HG03521 (cell line): ENCODE results near the gene SLC9A9.

Source experiments
- ATAC-seq: cut with Tn5 transposase; IDR thresholded peaks from one replicate; pipeline ENCODE4 v1.9.1; 2021; ENCODE audit warnings: mild to moderate bottlenecking, moderate library complexity; ENCODE audit not compliant: unreplicated experiment

SLC9A9 gene

GRCh38 chr3:143763564-143764162 is 84.6 kb downstream of the SLC9A9 start:
- ATAC-seq, result no peak

DNA sequence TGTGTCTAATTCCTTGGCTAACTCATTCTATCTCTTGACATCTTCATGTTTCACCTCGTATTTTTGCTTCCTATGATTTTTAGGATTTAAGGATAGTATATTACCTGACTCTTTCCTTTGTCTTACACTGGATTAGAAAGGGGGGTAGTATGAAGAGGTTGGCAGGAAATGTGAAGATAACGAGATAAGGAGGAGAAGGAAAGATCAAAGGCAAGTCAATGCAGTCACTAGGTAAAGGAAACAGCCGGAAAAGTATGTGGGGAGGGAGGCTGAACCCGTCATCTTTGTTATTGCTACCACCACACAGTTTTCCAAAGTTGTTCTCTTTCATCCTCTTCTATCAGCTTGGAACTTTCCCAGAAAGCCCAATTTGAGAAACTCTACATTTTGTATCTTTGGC is 90.6 kb downstream of the SLC9A9 start:
- no peak for ATAC-seq

DNA sequence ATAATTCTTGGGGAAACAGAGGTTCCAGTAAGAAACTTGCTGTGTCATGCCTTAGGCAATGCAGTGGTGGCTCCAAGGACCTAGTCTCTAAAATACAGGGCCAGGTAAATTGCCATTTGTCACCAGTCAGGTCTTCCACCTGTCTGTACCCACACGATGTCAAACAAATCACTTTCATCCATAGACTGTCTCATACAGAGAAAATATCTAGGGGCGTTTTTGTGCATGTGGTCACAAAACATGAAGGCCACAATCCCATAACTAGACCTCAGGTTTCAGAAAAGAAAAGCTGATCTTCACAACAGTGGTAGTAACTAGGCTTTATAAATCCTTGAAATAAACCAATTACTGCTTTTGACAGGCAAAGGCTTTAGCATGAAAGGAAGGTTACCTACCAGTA is 92.3 kb downstream of the SLC9A9 start:
- ATAC-seq, result no peak

DNA sequence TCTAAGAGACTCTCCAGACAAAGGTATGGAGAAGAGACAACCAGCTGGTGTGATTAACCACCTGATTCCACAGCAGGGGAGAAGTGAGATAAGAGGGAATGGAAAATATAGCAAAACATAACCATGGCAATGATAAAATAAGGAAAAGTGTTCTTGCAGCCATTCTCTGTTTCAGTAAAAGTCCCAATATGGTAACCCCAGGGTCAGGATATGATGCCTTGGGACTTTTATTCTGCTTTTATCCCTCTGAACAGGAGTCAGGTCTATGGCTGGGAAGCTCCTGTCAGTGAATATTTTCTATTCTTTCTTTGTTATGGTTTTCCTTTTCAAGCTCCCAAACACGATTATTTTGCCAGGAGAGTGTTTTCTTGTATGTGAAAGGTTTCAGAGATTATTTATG is 94.2 kb downstream of the SLC9A9 start:
- ATAC-seq, result no peak

DNA sequence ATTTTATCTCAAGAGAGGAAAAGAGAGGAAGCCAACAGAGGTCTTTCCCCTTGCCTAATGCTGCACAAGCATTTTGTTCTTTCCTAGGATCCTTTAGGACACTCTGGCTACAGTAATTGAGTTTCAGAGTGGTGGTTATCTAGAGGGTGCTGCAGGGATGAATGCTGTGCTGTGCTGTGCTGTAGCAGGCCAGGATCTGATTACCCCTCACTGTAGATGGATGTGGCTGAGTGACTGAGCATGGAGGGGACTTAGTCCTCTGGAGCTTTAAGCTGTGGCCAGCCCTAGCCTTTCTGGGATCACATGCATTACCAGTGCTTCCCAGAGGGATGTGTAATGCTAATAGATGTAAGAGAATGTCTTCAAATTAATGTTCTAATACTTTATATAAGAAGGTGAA is 94.8 kb downstream of the SLC9A9 start:
- ATAC-seq, result no peak

- ATAC-seq, result no peak
Measured at GRCh38 chr3:143753006-143753405, 95.3 kb downstream of the SLC9A9 start.

- peak; percentile 63 for ATAC-seq
Measured at GRCh38 chr3:143751643-143752178, 96.6 kb downstream of the SLC9A9 start.

- no peak for ATAC-seq
Measured at GRCh38 chr3:143750841-143751240, 97.4 kb downstream of the SLC9A9 start.

GRCh38 chr3:143749926-143750325 is 98.3 kb downstream of the SLC9A9 start:
- no peak for ATAC-seq

DNA sequence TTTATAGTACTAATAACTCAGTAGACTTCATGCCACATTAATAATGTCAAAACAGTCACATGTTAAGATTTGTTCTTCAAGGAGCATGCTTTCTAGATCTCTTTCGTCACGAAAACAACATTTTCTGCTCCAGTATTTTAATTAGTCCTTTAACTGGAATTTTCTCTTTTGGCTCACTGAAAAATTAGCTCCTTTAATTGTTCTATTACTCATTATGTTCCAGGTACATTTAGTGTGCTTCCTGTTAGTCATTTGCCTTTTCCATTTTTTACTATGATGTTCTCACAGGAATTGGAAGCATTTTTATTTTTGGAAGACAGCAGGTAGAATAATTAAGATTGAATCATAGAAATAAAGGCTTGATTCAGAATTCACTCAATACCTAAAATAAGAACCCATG is 111.2 kb downstream of the SLC9A9 start:
- no peak for ATAC-seq

GRCh38 chr3:143736205-143736997 is 111.9 kb downstream of the SLC9A9 start:
- ATAC-seq, result no peak

DNA sequence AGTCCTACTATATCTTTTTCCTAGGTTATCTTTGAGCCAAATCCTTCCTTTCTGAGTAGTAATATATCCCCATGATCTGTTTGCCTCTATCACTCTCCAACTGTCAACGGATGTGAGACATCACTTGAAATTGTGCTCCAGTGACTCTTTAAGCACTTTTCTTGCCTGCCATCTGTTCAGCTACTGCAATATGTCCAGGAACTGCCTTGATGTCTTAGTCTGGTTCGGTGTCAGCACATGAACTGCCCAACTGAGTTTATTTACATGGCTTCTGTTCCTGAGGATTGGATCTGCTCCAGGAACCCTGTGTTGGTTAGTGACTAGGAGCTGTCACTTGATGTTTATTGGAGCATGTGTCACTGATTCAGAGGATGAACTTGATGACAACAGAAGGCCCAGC is 116.5 kb downstream of the SLC9A9 start:
- ATAC-seq, result no peak

DNA sequence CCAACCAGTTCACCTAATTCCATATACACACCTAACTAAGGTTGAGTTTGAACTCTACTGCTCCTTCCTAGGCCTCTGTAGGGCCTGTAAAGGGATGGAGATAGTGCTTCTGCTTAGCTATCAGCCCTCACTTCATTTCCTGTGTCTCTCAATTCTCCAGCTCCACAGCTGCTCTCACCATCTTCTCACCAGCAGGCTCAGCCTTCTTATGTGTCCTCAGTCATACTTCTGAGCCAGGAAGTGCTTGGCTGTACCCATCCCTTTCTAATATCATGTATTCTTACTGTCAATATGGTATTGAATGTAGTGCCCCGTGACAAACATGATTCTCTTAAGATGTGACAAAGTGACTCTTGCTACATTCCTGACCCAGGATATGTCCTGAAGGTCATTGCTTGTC is 116.9 kb downstream of the SLC9A9 start:
- ATAC-seq, result no peak

DNA sequence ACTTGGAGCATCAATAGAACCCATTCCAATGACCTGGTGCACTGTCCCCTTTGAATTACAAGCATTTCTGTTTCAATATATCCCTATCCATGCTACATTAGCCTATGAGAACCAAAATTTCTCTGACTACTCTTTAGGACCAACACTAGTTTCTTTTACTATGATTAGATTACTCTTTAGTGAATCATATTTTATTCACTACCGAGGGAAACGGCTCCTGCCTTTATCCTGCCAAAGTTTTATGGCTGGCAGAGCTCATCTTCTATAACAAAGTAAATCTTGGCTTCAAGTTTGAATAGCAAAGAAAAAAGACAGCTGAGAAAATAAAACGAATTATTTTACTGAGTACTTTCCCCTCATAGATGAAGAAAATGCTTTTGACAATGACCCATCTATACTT is 120.9 kb downstream of the SLC9A9 start:
- ATAC-seq, result no peak

DNA sequence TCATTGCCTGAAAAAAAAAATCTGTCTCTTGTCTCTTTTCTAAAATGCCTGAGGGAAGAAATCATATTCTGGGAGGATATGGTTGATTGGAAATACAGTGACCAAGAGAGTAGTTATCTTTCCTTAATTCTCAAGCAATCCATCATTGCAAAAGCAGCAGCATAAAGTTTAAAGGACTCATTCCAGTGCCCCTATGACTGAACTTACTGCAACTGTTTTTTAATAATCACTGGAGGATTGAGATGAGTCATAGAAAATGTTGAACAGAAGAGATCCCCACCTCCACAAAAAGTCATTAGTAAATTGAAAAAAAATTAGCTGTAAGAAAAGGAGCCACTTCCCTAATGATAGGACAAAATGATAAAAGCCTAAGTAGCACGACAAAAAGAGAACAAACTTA is 121.5 kb downstream of the SLC9A9 start:
- no peak for ATAC-seq

DNA sequence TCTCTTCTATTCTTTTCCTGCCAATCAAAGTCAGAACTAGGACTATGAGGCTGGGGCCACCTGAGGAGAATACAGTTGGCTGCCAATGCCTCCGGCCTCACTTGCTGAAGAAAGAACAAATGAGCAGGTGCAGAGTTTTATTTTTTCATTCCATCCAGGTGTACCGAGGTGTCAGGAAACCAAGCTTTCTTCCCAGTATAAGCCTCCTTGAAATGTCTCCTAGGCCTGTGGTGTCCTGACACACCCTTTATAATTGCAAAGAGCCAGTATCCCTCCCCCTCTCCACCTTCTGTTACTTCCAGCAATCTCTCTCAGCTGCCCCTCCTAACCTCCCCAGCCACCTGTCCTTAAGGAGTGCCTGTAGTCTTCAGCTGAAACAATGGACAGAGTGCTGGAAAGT is 127.9 kb downstream of the SLC9A9 start:
- ATAC-seq, result no peak

DNA sequence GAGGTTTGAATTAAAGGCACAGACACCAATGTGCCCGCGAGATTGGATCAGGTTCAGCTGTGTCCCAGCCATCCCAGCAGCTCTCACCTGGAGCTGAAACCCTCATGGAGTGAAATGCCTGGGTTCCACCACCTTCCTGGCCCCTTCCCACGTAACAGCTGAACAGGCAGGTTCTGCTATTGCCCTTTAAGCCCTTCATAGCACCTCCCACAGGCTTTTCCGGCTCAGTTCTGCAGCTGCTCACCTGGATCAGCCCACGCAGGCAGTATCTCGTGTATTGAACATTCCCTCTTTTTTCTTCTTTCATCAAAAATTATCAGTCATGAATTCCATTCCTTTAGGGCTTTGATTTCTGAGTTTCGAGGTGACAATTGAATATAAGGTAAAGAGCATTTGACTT is 129.8 kb downstream of the SLC9A9 start:
- no peak for ATAC-seq

- ATAC-seq, result no peak
Measured at GRCh38 chr3:143716731-143717130, 131.5 kb downstream of the SLC9A9 start.

DNA sequence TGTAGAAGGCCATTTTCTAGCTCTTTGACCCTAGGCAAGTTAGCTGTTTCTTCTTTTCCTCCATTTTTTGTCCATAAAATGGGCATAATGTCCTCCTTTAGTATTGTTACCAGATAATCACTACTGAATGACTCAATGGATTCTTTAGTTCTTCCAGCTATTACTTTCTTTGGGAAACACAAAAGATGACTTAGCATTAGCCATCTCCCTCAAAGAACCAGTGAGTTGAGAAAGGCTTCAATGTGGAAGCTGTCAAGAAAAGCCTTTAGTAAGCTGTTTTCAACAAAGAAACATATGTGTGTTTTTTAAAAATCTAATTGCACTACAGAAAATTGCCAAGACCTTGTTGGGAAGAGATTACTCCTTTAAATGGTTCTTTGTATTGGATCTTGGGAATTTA is 135.7 kb downstream of the SLC9A9 start:
- ATAC-seq, result no peak

- no peak for ATAC-seq
Measured at GRCh38 chr3:143707848-143708247, 140.4 kb downstream of the SLC9A9 start.

DNA sequence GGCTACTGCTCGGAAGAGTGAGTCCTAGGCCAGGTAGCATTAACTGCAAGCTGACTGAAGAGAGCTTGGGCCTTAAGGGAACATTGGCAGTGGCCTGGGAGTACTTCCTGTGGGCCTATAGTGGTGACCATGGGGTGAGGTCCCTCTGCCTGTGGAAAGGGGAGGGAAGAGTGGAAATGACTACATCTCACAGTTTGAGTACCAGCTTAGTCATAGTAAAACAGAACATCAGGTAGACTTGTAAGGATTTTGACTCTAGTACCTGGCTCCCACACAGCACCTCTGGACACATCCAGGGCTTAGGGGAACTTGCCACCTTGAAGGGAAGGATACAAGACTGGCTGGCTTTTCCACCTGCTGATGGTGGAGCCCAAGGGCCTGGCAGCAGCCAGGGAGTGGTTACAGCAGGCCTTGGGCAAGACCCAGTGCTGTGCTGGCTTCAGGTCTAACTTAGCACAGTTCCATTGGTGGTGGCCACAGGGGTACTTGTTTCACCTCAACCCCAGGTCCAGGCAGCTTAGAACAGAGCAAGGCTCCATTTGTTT is 147.8 kb downstream of the SLC9A9 start:
- ATAC-seq, result no peak

DNA sequence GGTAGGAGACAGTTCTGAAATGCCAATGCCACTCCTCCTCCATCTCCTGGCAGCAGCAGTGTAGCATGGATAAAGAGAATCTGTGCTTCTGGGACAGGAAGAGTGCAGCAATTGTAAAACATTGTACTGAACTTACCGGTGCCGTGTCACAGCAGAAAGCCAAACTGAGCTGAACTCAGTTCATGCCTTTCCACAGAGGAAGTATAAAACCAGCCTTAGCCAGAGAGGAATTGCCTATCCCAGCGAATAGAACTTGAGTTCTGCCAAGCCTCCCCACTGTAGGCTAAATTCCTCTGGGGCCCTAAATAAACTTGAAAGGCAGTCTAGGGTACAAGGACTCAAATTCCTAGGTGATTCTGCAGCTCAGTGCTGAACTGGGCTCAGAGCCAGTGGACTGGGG is 148.8 kb downstream of the SLC9A9 start:
- no peak for ATAC-seq
